A673 (cell line): ENCODE measurements around the gene CYTL1.

ENCODE experiments used
- EZH2 ChIP-seq: fragments of 200-600 bp; sonication (generic); IDR thresholded peaks from 2 replicates; pipeline ENCODE4 v1.6.1; 2017; ENCODE audit warnings: borderline replicate concordance, low read depth, mild to moderate bottlenecking, mixed read lengths, antibody characterized with exemption, low read length; ENCODE audit not compliant: poor library complexity, severe bottlenecking
- TF ChIP-seq, protein P1 (sequence below): fragments of 300-800, 200-600 bp; sonication (generic); conservative IDR thresholded peaks from 2 replicates; pipeline ENCODE4 v1.5.1; 2017; ENCODE audit warnings: low read depth, mild to moderate bottlenecking, antibody characterized with exemption, low read length, moderate library complexity, mixed read lengths

DNA sequence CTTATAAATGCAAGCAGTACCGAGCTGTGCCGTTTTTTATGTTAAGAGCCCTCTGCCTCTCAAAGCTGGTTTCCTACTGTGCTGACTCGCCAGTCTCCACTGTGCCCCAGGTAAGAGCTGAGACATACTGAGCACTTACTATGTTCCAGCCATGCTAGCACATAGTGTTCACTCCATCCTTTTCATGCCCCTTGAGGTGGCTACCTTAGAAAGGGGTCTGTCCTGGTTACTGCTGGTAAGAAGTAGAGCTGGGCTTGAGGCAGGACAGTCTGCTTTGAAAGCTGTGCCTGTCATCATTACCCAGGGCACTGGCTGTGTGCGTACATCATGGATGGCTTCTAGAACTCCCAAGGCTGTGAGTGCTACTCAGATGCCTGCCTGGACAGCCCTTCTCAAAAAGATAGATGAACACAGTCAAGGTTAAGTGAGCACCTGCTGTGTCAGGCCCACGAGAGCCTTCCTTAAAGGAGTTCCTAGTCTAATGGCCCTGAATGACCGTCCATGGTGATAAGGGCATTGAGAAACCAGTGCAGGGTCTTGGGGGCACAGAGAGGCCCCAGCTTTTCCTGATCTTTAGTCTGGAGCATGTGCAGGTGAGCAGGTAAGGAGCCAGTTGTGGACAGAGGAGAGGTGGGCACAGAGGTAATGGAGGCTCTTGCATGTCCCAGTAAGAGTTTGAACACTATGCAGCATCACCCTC lies 33.6 kb upstream of the CYTL1 start:
- TF ChIP-seq, protein P1, sequence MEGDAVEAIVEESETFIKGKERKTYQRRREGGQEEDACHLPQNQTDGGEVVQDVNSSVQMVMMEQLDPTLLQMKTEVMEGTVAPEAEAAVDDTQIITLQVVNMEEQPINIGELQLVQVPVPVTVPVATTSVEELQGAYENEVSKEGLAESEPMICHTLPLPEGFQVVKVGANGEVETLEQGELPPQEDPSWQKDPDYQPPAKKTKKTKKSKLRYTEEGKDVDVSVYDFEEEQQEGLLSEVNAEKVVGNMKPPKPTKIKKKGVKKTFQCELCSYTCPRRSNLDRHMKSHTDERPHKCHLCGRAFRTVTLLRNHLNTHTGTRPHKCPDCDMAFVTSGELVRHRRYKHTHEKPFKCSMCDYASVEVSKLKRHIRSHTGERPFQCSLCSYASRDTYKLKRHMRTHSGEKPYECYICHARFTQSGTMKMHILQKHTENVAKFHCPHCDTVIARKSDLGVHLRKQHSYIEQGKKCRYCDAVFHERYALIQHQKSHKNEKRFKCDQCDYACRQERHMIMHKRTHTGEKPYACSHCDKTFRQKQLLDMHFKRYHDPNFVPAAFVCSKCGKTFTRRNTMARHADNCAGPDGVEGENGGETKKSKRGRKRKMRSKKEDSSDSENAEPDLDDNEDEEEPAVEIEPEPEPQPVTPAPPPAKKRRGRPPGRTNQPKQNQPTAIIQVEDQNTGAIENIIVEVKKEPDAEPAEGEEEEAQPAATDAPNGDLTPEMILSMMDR, result no peak
- TF ChIP-seq EZH2, result no peak
